NCI-H82 treated with DMSO at 0.1 percent for 48 hours (cell line): ENCODE data around the gene GAS2L1.

Source experiments
- DNase-seq: peaks from one replicate; lab custom pipeline; 2025; ENCODE audit not compliant: unreplicated experiment; lab: John Stamatoyannopoulos, UW

The GAS2L1 gene

DNA sequence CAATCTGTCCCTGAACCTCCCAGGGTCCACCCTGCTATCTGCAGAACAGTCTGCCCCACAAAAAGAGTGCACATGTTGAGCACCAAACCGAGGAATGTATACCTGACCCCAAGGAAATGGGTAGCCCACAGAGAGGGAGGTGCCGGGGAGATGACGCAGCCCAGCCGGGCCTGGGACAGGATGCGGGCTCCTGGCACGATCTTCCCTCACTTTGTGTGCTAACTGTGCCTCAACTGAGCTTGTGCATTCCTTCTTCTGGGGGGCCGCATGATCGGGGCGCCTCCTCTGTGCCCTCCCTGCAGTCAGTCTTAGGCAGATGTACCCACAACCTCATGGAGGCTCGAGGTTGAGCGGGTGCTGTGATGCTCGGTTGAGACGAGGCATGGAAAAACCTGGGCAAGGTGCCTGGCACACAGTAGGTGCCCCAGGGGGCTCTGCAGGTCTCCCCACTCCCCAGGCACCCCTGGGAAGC lies 2.4 kb downstream of the GAS2L1 start:
- DNase-seq: no peak

DNA sequence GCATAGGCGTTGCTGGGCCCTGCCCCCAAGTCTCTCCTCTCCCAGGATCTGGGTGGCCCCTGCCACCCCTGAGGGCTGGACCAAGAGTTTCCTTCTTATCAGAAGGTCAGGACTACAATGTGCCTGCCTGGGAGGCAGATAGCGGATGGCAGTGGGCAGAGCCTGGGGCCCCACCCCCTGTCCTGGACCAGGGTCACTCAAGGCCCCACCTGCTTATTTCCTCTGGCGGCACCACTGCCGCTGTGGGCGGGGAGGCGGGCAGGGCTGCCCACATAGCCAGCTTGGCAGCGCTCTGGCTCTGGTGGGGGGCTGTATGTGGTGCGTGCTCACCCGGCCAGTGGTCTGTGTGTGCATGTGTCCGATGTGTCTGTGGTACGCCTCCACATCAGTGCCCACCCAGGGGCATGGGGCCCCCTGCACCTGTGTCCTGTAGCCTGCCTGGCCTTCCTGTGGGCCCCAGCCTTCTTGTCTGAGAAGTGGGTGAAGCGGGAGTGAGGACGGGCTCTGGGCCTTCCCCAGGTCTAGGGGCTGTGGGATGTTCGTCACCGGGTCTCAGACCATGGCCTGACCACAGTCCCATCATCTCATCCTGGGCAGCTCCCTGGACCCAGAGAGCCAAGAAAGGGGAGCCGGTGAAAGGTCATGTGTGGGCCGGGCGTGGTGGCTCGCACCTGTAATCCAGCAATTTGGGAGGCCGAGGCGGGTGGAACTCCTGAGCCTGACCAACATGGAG lies 3.0 kb downstream of the GAS2L1 start:
- DNase-seq: no peak

DNA sequence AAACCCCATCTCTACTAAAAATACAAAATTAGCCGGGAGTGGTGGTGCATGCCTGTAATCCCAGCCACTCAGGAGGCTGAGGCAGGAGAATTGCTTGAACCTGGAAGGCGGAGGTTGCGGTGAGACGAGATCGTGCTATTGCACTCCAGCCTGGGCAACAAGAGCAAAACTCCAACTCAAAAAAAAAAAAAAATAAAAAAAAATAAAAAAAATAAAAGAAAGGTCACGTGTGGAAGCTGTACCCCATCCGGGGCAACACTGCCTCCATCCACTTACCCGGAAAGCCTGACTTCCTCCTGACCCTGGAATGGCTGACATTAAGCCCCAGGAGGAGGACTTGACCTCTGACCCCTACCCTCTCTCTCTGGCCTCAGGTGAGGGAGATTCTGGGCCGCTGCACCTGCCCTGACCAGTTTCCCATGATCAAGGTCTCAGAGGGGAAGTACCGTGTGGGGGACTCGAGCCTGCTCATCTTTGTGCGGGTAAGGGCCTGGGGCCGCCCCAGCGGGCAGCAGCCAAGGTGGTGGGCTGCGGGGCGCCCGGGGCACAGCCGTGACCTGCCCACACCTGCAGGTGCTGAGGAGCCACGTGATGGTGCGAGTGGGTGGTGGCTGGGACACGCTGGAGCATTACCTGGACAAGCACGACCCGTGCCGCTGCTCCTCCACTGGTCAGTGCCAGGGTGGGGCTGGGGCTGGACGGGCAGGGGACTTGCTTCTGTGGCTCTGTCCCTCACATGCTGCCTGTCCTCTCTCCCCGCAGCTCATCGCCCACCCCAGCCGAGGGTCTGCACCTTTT lies 3.8 kb downstream of the GAS2L1 start:
- no peak for DNase-seq

DNA sequence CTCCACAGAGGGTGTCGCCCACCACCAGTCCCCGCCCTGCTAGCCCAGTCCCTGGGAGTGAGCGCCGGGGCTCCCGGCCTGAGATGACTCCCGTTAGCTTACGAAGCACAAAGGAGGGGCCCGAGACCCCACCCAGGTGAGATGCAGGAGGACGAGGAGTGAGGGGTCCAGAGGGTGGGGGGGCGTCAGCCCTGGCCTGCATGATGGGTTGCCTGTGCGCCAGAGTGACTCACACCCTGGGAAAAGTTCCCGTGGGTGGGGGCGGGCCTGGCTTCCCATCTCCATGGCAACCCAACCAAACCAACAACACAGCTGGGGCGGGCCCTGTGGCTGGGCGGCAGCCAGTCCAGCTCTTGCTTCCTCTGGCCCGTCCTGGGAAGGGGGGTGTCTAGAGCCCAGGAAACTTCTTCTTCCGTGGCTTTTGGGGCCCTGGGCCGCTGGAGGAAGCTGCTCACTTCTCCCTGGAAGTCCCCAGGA lies 4.5 kb downstream of the GAS2L1 start:
- no peak for DNase-seq

DNA sequence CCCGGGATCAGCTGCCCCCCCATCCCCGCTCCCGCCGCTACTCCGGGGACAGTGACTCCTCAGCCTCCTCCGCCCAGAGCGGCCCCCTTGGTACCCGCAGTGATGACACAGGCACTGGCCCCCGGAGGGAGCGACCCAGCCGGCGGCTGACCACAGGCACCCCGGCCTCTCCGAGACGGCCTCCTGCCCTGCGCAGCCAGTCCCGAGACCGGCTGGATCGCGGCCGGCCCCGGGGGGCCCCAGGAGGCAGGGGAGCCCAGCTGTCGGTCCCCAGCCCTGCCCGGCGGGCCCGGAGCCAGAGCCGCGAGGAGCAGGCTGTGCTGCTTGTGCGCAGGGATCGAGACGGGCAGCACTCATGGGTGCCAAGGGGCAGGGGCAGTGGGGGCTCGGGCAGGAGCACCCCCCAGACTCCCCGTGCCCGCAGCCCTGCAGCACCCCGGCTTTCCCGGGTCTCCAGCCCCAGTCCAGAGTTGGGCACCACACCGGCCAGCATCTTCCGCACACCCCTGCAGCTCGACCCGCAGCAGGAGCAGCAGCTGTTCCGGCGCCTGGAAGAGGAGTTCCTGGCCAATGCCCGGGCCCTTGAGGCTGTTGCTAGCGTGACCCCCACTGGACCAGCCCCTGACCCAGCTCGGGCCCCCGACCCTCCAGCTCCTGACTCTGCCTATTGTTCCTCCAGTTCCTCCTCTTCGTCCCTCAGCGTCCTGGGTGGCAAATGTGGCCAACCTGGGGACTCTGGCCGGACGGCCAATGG lies 5.2 kb downstream of the GAS2L1 start:
- no peak for DNase-seq

DNA sequence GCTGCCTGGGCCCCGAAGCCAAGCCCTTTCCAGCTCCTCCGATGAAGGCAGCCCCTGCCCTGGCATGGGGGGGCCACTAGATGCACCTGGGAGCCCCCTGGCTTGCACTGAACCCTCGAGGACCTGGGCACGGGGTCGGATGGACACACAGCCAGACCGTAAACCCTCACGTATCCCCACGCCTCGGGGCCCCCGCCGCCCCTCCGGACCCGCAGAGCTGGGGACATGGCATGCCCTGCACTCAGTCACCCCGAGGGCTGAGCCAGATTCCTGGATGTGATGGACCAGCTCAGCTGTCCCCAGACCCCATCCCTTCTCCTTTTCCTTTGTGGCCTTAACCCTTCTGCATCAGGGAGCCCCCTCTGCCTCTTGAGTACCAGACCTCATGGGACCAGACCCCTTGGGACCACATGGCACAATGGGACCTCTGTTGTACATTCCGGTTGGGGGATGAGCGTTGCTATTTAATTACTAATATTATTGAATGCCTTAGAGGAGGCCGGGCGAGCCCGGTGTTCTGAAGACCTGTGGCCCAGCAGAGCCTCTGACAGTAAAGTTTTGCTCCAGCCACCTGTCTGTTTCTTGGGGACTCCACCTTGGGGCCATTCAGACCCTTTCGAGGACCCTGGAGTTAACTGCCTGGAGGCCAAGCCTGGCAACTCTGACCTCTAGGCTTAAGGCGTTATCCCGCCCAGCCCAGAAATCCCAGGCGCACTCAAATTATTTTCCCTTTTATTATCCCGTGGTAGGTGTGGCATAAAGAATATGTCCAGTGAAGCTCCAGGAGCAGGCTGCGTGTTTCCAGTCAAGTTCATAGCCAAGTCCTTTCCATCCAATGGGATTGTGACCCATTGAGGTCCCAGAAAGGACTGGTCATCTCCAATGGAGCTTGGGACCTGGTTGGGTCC lies 6.0 kb downstream of the GAS2L1 start:
- DNase-seq: no peak

DNA sequence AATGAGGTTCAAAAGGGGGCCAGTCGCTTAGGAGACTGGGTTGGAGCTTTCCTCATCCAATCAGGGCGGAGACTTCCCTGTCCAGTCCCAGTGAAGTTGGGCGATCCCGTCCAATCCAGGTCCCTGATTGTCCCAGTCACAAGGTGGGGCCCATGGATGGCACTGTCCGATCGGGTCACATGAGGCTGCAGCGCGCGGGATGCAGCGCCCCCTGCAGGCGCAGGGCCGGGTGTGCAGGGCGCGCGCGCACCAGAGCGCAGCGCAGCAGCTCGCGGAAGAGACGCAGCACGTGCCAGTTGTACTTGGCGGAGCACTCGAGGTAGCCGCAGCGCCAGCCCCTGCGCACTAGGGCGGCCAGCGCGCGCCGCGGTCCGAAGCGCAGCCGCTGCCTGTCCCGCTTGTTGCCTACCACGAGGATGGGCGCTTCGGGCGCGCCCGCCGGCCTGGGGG lies 6.7 kb downstream of the GAS2L1 start:
- DNase-seq: no peak

DNA sequence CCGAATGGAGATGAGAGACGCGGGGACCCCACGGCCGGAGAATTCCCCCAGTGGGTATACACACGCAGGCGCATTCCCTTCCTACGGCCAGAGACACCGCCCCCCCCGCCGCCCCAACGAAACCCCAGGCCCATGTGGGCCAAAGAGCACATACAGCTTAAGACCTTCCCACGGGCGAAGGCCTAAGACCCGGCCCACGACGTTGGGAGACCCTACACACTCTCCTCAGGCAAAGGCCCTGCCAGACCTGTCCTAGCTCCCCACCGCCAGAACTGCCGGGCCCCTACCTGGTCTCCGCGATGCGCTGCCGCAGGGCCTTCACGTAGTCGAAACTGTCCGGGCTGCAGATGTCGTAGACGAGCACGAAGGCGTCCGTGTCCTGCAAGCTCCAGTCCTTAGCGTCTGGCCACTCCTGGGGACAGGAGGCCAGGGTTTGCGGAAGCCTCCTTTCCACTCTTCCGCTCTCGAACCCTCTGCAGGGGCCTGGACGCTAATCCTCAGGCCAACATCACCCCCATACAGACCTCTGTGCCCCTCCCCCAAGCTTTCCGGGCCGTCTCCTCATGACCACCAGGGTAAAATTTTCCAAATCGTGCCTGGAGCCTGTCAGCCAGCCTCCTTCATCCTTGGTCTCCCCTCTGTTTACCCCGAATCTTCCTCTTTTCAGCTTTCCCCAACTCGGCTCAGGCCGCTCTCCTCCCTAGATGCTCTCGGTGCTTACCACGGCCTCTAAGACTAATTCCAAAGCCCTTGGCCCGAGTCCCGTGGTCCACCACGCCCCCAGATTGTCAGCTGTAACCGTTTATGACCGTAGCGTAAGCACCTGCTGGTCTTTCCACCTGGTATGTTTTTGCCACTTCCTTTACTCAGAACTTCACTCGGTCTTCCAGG lies 7.4 kb downstream of the GAS2L1 start:
- no peak for DNase-seq

DNA sequence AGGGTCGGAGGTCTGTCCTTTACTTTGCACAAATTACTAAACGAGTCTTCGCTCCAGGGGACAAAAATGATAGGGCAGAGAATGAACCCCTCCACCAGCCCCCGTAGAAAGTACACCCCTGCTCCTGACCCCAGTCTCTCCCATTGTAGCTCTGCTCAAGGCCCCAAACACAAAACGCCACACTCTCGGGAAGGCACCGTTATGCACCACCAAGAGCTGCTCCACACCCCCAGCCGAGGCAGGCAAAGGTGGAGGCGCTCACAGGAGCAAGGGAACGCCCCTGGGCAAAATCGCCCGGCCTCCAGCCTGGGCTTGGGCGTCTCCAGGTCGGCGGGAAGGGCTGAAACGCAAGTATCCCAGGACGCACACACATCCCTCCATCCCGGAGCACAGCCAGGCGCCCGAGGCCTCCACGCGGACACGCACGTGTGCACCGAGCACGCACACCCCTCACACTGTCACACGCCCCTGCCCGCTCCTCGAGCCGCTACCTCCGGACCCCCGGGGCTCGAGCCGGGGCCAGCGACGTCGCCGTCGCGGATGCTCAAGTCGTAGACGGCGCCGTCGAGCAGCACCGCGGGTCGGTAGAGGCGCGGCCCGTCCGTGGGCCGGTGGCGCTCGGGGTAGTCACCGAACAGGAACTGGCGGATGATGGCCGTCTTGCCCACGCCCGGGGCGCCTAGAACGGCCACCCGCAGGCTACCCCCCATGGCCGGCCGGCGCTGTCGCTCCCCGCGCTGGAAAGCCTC lies 8.3 kb downstream of the GAS2L1 start:
- DNase-seq: no peak

DNA sequence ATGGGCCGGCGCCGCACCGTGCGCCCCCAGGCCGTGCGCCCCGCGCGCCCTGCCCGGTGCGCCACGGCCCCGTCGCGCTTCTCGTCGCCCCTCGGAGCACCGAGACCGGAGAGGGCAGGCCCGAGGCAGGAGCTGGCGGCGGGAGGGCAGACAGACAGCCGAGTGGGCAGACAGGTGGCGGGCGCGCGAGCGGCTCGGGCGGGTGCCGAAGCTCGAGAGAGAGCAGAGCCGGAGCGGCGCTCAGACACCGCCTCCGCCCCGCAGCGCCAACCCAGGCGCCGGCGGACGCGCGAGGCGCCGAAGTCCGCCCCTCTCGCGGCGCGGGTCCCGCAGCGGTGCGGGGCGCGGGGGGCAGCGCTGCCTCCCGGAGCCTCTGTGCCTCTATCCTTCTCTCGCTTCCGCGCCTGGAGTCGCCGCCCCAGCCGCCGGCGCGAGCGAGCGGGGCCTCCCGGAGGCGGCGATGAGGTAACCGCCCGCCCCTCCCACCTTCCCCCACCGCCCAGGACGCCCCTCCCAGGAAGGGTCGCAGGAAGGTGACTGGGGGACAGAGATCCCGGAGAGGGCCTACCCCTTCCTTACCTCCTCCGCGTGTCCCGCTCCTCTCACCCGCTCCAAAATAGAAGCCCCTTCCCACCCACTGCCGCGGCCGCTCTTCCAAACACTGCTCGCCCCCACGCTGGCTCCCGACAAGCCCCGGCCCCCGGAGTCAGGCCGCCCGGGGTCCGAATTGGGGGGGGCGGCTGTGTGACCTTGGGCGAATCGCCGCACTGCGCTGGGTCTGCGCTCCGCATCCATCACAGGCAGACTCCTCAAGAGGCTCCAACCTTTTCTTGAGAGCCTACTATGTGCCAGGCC lies 9.1 kb downstream of the GAS2L1 start, which contains the start of gene RASL10A:
TSS of gene RASL10A (minus strand) at position 412 of the 855 bp plus-strand sequence. CDS start 451 bp downstream, outside the sequence.
- no peak for DNase-seq

DNA sequence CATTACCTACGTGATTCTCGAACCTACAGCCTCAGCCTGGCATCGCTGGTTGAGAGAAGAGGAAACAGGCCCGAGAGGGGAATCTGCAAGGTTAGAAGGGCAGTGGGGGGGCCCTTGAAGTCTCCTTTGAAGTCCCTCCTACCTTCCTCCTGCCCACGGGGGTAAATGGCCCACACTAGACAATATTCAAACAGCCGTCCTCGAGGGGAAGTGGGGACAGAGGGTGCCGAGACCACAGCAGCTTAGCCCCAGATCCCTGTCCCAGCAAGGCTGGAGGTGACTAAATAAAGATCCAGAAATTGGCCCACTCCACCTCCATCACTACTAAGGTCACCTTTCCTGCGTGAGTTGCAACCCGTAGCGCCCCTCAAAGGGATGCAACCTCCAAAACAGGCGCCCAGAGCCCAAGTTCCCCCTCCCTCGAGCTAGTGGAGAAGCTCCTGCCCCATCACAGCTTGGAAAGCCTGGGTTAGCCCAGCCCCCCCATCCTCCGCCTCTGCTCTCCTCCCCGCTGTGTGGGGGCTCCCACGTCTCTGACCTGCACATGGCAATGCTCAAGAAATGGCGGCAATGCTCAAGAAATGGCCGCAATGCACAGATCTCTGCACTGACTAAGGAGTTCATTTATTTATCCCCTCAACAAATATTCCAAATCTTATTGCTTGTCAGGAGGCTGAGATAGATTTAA lies 9.8 kb downstream of the GAS2L1 start:
- no peak for DNase-seq

DNA sequence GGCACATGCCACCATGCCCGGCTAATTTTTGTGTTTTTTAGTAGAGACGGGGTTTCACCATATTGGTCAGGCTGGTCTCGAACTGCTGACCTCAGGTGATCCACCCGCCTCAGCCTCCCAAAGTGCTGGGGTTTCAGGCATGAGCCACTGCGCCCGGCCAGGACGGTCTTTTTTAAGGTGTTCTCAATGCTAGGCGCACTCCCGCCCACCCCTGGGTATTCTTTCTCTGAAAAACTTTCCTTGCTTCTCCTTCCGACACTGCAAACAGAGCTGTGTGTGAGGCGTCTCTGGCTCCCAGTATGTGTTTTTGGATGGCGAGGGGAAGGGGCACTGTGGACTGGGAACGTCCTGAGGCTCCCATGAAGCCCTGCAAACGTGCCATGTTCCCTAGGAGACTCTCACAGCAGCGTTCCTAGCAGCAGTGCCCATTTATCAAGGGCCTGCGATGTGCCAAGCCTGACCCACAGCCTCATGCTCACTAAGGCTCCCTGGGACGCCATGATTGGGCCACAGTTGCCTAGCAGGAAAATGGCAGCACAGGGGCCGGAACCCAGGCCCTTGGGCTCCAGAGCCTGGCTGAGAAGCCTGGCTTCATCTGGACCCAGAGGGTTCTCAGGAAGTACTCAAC lies 11.5 kb downstream of the GAS2L1 start:
- no peak for DNase-seq

DNA sequence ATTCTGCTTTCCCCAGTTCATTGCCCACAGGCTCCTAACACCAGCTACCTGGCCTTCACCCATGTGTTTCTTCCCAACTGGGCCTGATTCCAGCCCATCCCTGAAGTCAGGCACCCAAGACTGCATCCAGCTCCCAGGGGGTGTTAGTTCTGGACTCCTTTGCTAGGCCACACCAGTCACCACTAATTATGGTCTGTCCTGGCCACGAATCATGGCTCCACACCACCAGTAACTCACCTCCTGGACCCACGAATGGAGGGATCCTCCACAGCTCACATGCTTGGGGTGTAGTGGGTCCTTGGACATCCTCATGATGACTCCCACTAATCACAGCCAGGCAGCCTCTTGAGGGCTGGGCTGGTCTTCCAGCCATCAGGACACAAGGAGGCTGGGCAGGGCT lies 12.6 kb downstream of the GAS2L1 start:
- no peak for DNase-seq

DNA sequence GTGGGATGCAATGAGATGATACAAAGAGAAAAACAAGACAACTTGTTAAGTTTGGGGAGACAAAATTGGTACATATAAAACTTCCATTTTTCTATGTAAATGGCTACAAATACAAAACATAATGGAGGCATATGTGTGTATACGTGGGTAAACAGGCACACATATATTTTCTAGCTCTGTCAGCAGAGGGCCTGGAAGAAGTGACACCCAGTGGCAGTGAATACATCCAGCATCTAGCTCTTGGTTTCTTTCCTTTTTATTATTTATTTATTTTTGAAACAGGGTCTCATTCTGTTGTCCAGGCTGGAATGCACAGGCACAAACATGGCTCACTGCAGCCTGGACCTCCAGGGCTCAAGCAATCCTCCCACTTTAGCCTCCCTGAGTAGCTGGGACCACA lies 14.1 kb downstream of the GAS2L1 start:
- no peak for DNase-seq

DNA sequence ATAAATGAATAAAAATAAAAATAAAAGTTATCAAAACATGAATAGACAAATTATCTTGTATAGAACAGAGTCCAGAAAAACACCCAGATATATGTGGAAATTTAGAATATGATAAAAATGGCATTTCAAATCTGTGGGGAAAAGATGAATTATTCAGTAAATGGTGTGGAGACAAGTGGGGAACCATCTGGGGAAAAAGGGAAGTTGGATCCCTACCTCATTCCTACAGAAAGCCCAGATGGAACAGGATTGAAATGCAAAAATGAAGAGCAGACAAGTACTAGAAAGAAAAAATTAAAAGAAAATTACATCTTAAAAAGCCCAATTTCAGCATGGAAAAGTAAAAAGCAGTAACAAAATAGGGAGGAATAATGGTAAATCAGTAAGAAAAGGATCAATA lies 17.2 kb downstream of the GAS2L1 start:
- DNase-seq: no peak

DNA sequence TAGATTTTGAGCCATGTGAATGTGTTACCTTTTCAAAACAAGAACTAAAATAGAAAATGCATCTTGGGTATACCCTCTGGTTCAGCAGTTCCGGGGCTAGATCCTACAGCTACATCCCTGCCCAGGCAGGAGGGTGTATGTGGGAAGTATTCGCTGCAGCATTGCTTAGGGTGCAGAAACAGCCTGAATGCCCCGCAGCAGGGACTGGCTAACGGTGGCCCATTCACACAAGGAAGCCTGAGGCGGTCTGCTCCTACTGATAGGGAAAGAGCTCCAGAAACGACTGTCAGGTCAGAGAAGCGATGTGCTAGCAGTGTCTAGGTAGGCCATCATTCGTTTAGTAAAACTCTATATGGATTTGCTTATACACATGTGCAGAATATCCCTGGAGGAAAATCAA lies 18.9 kb downstream of the GAS2L1 start:
- DNase-seq: no peak
